ENCODE measurements around the gene RNF220.
"Not testable (repeated sequence)": the region's sequence is repeated elsewhere in the genome, so short reads cannot be mapped to it uniquely, and the experiment has no call there.

Gene RNF220

GRCh38 chr1:44553771-44554170 lies 148.7 kb downstream of the RNF220 start:
- FAIRE-seq: no peak

GRCh38 chr1:44554706-44555105 lies 149.7 kb downstream of the RNF220 start:
- FAIRE-seq: no peak

GRCh38 chr1:44557778-44558177 lies 152.7 kb downstream of the RNF220 start:
- FAIRE-seq: no peak

GRCh38 chr1:44558883-44559282 lies 153.8 kb downstream of the RNF220 start:
- no peak for FAIRE-seq

GRCh38 chr1:44559330-44559729 lies 154.3 kb downstream of the RNF220 start:
- FAIRE-seq: no peak

GRCh38 chr1:44559913-44560312 lies 154.9 kb downstream of the RNF220 start:
- no peak for FAIRE-seq

GRCh38 chr1:44560696-44561095 lies 155.6 kb downstream of the RNF220 start:
- FAIRE-seq: not testable (repeated sequence)

GRCh38 chr1:44565259-44565750 lies 160.2 kb downstream of the RNF220 start:
- no peak for FAIRE-seq

GRCh38 chr1:44565833-44566232 lies 160.8 kb downstream of the RNF220 start:
- FAIRE-seq: no peak

GRCh38 chr1:44566281-44567046 lies 161.4 kb downstream of the RNF220 start:
- FAIRE-seq: no peak

GRCh38 chr1:44568128-44568900 lies 163.3 kb downstream of the RNF220 start:
- no peak for FAIRE-seq

GRCh38 chr1:44569491-44569890 lies 164.4 kb downstream of the RNF220 start:
- no peak for FAIRE-seq

GRCh38 chr1:44571712-44572571 lies 166.9 kb downstream of the RNF220 start:
- FAIRE-seq: peak; percentile 64

- FAIRE-seq: no peak
Observed at GRCh38 chr1:44572572-44572879, 167.5 kb downstream of the RNF220 start.

GRCh38 chr1:44575396-44575795 lies 170.3 kb downstream of the RNF220 start:
- no peak for FAIRE-seq

- FAIRE-seq: no peak
Observed at GRCh38 chr1:44576456-44577150, 171.5 kb downstream of the RNF220 start.

- FAIRE-seq: no peak
Observed at GRCh38 chr1:44581205-44581604, 176.2 kb downstream of the RNF220 start.

GRCh38 chr1:44584167-44584566 lies 179.1 kb downstream of the RNF220 start:
- FAIRE-seq: no peak

- no peak for FAIRE-seq
Observed at GRCh38 chr1:44585315-44585920, 180.4 kb downstream of the RNF220 start.

GRCh38 chr1:44587796-44588460 lies 182.9 kb downstream of the RNF220 start:
- FAIRE-seq: no peak

- FAIRE-seq: no peak
Observed at GRCh38 chr1:44588551-44589210, 183.6 kb downstream of the RNF220 start.

Data from islet of Langerhans (tissue), 1 donor.